Measurements from ENCODE around the gene ORC5. TPM values are rescaled to one million over a fixed set of nuclear protein-coding genes. Genes with fewer than 3 reads are reported as not detected.

Gene ORC5
- total and polyA plus RNA-seq, 2 of the 13 experiments (the other 11 are each of a cell fraction or from before 2014, with no cell fraction given) = 4.8 to 18.8 TPM

- TF ChIP-seq ZNF589 (CRISPR knock-in tag; conservative IDR thresholded peaks at IDR 0.05) (no peak), STAG1 (CRISPR knock-in tag; IDR thresholded peaks at IDR 0.05) (no peak), ZNF44 (CRISPR knock-in tag; IDR thresholded peaks at IDR 0.05) (peak; percentile 13; the same call in 1 of the 2 replicates), ZNF772 (CRISPR knock-in tag; IDR thresholded peaks at IDR 0.05) (peak; percentile 84), ZBED4 (CRISPR knock-in tag; IDR thresholded peaks at IDR 0.05; ENCODE audit: borderline replicate concordance) (no peak), WIZ (CRISPR knock-in tag; IDR thresholded peaks at IDR 0.05) (peak; percentile 71; the same call in 1 of the 2 replicates), CEBPB (IDR thresholded peaks at IDR 0.05; ENCODE audit: borderline replicate concordance, low read depth, low read length) (peak; percentile 58; the same call in 1 of the 2 replicates), DMTF1 (CRISPR knock-in tag; IDR thresholded peaks at IDR 0.05) (0 out of 2 replicates have a peak, but pooled peaks have one; percentile 68), GLMP (CRISPR knock-in tag; IDR thresholded peaks at IDR 0.05; ENCODE audit: borderline replicate concordance) (no peak), ZZZ3 (CRISPR knock-in tag; IDR thresholded peaks at IDR 0.05; ENCODE audit: borderline replicate concordance) (peak; percentile 89; the same call in 1 of the 2 replicates), NR2C2 (CRISPR knock-in tag; IDR thresholded peaks at IDR 0.05; ENCODE audit: borderline replicate concordance) (peak; percentile 68), ZNF607 (CRISPR knock-in tag; IDR thresholded peaks at IDR 0.05; ENCODE audit: borderline replicate concordance) (peak; percentile 85), TBX3 (IDR thresholded peaks at IDR 0.05; ENCODE audit: borderline replicate concordance) (no peak), SALL1 (CRISPR knock-in tag; IDR thresholded peaks at IDR 0.05) (peak; percentile 87), ZNF280D (CRISPR knock-in tag; IDR thresholded peaks at IDR 0.05) (peak; percentile 63; the same call in 1 of the 2 replicates), PREB (CRISPR knock-in tag; IDR thresholded peaks at IDR 0.05) (no peak)
Measured at GRCh38 chr7:104207731-104208420, at the start of gene ORC5 (continued).

Measured in HepG2 (cell line).